Heart right ventricle (tissue), 16 donors: ENCODE measurements around the gene FAAP20. TPM values are rescaled to one million over a fixed set of nuclear protein-coding genes. Genes with fewer than 3 reads are reported as not detected.

Experiments
- ATAC-seq, 8 donors: fragments of 200-7000 bp; cut with Tn5 transposase; one replicate each; pipeline ENCODE4 v1.9.1; 2020; ENCODE audit warnings: mild to moderate bottlenecking in 8 of 8, moderate library complexity in 8 of 8, moderate number of reproducible peaks in 1 of 8
- DNase-seq, 2 donors: peaks; one replicate each; pipeline ENCODE4 v3.0.0-alpha.2; 2020
- H3K27ac ChIP-seq, 10 donors: fragments of 200-600 bp; sonication (generic) in 2 of 10; one replicate each; pipeline versions ENCODE4 v1.5.0 to v1.8.0; 2020 to 2022; ENCODE audit warnings: mild to moderate bottlenecking in 3 of 10
- H3K27me3 ChIP-seq, 7 donors: fragments of 200-600 bp; one replicate each; pipeline ENCODE4 v1.8.0; 2021 to 2022; ENCODE audit warnings: mild to moderate bottlenecking in 2 of 7
- H3K36me3 ChIP-seq, 9 donors: fragments of 200-600 bp; sonication (generic) in 1 of 9; one replicate each; pipeline versions ENCODE4 v1.5.0 to v1.8.0; 2020 to 2022; ENCODE audit warnings: mild to moderate bottlenecking in 2 of 9
- H3K4me1 ChIP-seq, 9 donors: fragments of 200-600 bp; sonication (generic) in 1 of 9; one replicate each; pipeline versions ENCODE4 v1.5.0 to v1.8.0; 2020 to 2022; ENCODE audit warnings: mild to moderate bottlenecking in 4 of 9
- H3K4me3 ChIP-seq, 10 donors: fragments of 200-600 bp; sonication (generic) in 2 of 10; one replicate each; pipeline versions ENCODE4 v1.5.0 to v1.8.0; 2020 to 2022; ENCODE audit warnings: mild to moderate bottlenecking in 7 of 10, moderate library complexity in 2 of 10
- H3K9me3 ChIP-seq, 11 donors: fragments of 200-600 bp in 10 of 11; sonication (generic) in 2 of 11; one replicate each; pipeline versions ENCODE4 v1.5.0 to v1.8.0; 2013 to 2022; ENCODE audit warnings: mild to moderate bottlenecking in 2 of 11, control low read depth in 1 of 11, moderate library complexity in 1 of 11
- WGBS, 2 donors: extraction: QIAGEN DNeasy Blood & Tissue Kit; methylation state at CpG; one replicate each; pipeline ENCODE4 v1.1.7; 2013; ENCODE audit warnings: inconsistent platforms in 1 of 2; 5-methylcytosine and 5-hydroxymethylcytosine counted together
- intact Hi-C, 10 donors: fragments of 100-400 bp; cut with DNase I; formaldehyde crosslinking; loops; one replicate each; pipeline versions ENCODE4 v1.11.1 to v1.14.2; 2022
- polyA plus RNA-seq, 2 donors: library from polyadenylated mRNA; stranded (reverse); fragments of 200-250 nt; gene quantifications; one replicate each; pipeline ENCODE4 v1.2.3, GENCODE V29; 2013
- total RNA-seq, 10 donors: library from RNA; stranded (reverse); fragmentation: NEBNext Ultra II Directional in 3 of 10; extraction: Animal tissue kit (Norgen Biotek cat#: 25700) in 3 of 10; gene quantifications; one replicate each; pipeline versions ENCODE4 v1.2.1 to v1.2.4, GENCODE V29; 2021 to 2023
- TF ChIP-seq, protein P1 (sequence below), 9 donors: fragments of 200-600 bp; sonication (generic) in 2 of 9; IDR thresholded peaks; one replicate each; pipeline versions ENCODE4 v1.5.0 to v1.8.0; 2021 to 2022; ENCODE audit warnings: antibody characterized with exemption in 9 of 9, mild to moderate bottlenecking in 5 of 9, moderate library complexity in 1 of 9
- donor health status: Arrhythmogenic right ventricular cardiomyopathy.
- donor health status: ischemic (EF 13 %, LVEDD 7.1; RV severe dilation, severe dysfunction).
- donor health status: healthy with polysubstance abuse.
- donor health status: DM: no; HTN: yes; CAD: no.
- donor health status: DM: no; HTN: no; CAD: no.
- donor health status: ischemic (EF 25% LVEDD 6.9; RV normal size, moderate dysfunction).
- donor health status: ischemic (EF 25% LVEDD 5.7; RV mildly dilated, moderate dysfunction).
- donor health status: healthy.
- donor health status: DM: yes; HTN: yes; CAD: no.
- donor health status: Ischemic cardiomyopathy.
- donor health status: ischemic (EF 35%, LVEDD 5.7; RV mildly dilated, moderate dysfunction).
- donor health status: nonischemic (EF 11% LVEDD 7.7; RV severe dilation, severe dysfunction).
- donor health status: DM: yes; HTN: yes; CAD: no.
- donor health status: PGD.
- donor health status: ischemic (EF 29% LVEDD 5.4; RV normal size, mild dysfunction).
- donor health status: nonischemic (EF 23%, LVEDD 6.1; RV moderate dilation, normal function).

Gene FAAP20
- total and polyA plus RNA-seq, 12 donors: 30.9 to 83.6 (median 38.6) TPM

- Histone ChIP-seq H3K4me1 (peaks cover 30 to 77% (median 55%) of the 10 kb centered on the region in 9 donors), H3K36me3 (no peaks in the 10 kb centered on the region), H3K27me3 (no peaks in the 10 kb centered on the region), H3K9me3 (no peaks in the 10 kb centered on the region), H3K27ac (peak overlapping the region; percentile 75 to 95 (median 91)), H3K4me3 (peak overlapping the region in 6 of 10 donors; percentile 16 to 46 (median 36))
- intact Hi-C loops: no loop called here
- TF ChIP-seq, protein P1, sequence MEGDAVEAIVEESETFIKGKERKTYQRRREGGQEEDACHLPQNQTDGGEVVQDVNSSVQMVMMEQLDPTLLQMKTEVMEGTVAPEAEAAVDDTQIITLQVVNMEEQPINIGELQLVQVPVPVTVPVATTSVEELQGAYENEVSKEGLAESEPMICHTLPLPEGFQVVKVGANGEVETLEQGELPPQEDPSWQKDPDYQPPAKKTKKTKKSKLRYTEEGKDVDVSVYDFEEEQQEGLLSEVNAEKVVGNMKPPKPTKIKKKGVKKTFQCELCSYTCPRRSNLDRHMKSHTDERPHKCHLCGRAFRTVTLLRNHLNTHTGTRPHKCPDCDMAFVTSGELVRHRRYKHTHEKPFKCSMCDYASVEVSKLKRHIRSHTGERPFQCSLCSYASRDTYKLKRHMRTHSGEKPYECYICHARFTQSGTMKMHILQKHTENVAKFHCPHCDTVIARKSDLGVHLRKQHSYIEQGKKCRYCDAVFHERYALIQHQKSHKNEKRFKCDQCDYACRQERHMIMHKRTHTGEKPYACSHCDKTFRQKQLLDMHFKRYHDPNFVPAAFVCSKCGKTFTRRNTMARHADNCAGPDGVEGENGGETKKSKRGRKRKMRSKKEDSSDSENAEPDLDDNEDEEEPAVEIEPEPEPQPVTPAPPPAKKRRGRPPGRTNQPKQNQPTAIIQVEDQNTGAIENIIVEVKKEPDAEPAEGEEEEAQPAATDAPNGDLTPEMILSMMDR (IDR thresholded peaks at IDR 0.05): no peak
- ATAC-seq: no peak
- WGBS, 2 donors: 77 to 82% methylated on average over 16 of the region's 16 CpGs
- DNase-seq: peak; percentile 27 to 36
Observed at GRCh38 chr1:2206813-2207487, 12.4 kb upstream of the FAAP20 start.

DNA sequence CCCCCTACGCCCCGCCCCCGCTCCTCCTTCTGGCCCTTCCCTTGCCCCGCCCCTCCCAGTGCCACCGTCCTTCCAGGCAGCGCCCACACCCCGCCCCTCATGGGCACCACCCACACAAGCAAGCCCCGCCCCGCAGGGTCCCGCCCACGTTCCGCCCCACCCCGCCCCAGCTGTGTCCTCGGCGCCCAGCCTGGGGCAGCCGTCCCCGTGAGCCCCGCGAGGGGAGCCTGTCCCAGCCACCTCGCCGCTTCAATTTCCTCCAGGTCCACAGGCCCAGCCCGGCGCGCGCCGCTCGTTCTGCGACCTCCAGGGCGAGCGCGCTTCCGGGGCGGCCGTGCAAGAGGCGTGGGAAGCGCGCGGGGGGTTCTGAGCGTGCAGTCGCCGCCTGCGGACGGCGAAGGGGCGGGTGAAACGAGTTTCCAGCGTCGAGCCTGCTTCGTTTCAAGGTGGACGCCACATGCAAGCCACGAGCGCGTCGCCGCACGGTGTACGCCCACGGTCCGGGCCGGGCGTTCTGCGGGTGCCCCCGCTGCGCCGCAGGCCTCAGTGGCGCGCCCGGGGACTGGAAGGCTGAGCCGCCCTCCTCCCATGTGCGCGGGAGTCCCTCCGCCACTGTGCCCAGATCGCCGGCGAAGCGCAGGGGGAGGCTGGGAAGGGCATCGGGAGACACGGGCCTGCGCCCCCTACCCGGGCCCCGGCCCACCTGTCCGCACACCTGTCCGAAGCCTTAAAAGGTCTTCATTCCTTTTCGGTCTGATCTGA is 10.8 kb upstream of the FAAP20 start:
- Histone ChIP-seq H3K9me3 (no peaks in the 10 kb centered on the region), H3K27ac (peak overlapping the region; percentile 76 to 95 (median 91)), H3K4me1 (peaks cover 33 to 75% (median 59%) of the 10 kb centered on the region in 9 donors), H3K36me3 (no peaks in the 10 kb centered on the region), H3K4me3 (peak overlapping the region; percentile 12 to 66 (median 49)), H3K27me3 (no peaks in the 10 kb centered on the region)
- peak; percentile 66 to 84 (median 76) for ATAC-seq
- intact Hi-C loops: no loop called here
- DNase-seq: peak; percentile 97 to 98
- TF ChIP-seq, protein P1 (IDR thresholded peaks at IDR 0.05): peak in 4 of 9 donors; percentile 7 to 41 (median 19)
- WGBS, 2 donors: 14 to 15% methylated on average over 66 to 82 of the region's 84 CpGs

DNA sequence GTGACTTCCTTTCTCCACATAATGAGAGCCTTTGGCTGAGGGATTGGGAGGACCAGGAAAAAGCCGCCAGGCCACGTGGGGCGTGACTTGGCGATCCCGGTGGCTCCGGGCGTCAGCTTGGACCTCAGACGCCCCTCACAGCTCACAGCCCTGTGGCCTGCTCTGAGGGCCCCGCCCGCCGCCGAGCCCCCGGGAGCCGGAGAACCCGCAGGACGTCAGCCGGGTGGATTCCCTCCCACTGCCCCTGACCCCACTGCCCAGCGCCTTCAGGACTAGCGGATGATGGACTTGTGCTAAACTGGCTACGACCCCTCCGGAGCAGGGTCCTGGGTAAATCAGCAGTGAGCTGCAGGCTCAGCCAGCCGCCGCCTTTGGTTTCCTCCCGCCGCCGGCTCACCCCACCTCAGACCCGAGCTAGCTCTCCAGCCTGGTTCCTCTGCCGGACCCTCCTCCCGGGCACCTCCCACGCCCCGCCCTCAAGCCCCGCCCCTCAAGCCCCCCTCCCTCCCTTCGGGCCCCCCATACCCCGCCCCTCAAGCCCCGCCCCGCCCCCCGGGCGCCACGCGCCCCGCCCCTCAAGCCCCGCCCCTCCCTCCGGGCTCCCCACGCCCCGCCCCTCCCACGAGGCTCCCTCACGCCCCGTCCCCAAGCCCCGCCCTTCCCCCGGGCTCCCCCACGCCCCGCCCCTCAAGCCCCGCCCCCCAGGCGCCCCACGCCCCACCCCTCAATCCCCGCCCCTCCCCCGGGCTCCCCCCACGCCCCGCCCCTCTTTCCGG is 10.0 kb upstream of the FAAP20 start:
- H3K27ac ChIP-seq: peak overlapping the region; percentile 76 to 96 (median 90)
- intact Hi-C loops: loop anchor here in 1 of 10 donors (5.0 kb wide), 1 partner anchor 338 kb away; no protein-coding TSS in a partner anchor
- WGBS, 2 donors: 1 to 3% methylated on average over 36 to 39 of the region's 60 CpGs
- H3K4me1 ChIP-seq: peaks cover 38 to 78% (median 67%) of the 10 kb centered on the region in 9 donors
- H3K36me3 ChIP-seq: no peaks in the 10 kb centered on the region
- TF ChIP-seq, protein P1 (IDR thresholded peaks at IDR 0.05): no peak
- peak overlapping the region; percentile 26 to 74 (median 58) for H3K4me3 ChIP-seq
- DNase-seq (peak; percentile 86 to 91), ATAC-seq (peak; percentile 64 to 75 (median 71))
- H3K9me3 ChIP-seq: no peaks in the 10 kb centered on the region
- H3K27me3 ChIP-seq: no peaks in the 10 kb centered on the region
